Upper lobe of right lung (tissue), 1 donor: Measurements from ENCODE around the gene STX11. TPM values are rescaled to one million over a fixed set of nuclear protein-coding genes. Genes with fewer than 3 reads are reported as not detected.

Source experiments
- ATAC-seq: fragments of 200-7000 bp; cut with Tn5 transposase; one replicate; pipeline ENCODE4 v1.9.1; 2020; ENCODE audit warnings: mild to moderate bottlenecking, moderate library complexity
- DNase-seq: peaks from one replicate; pipeline ENCODE4 v3.0.0-alpha.2; 2020
- H3K27ac ChIP-seq: fragments of 200-600 bp; one replicate; pipeline ENCODE4 v1.8.0; 2022
- H3K27me3 ChIP-seq: fragments of 200-600 bp; one replicate; pipeline ENCODE4 v1.8.0; 2022; ENCODE audit warnings: mild to moderate bottlenecking
- H3K36me3 ChIP-seq: fragments of 200-600 bp; one replicate; pipeline ENCODE4 v1.8.0; 2022
- H3K4me1 ChIP-seq: fragments of 200-600 bp; one replicate; pipeline ENCODE4 v1.8.0; 2022
- H3K4me3 ChIP-seq: fragments of 200-600 bp; one replicate; pipeline ENCODE4 v1.8.0; 2022; ENCODE audit warnings: mild to moderate bottlenecking
- H3K9me3 ChIP-seq: fragments of 200-600 bp; one replicate; pipeline ENCODE4 v1.8.0; 2022
- CTCF ChIP-seq: fragments of 200-600 bp; IDR thresholded peaks from one replicate; pipeline ENCODE4 v1.8.0; 2022; ENCODE audit warnings: antibody characterized with exemption
- intact Hi-C: fragments of 100-400 bp; cut with DNase I; formaldehyde crosslinking; loops from one replicate; pipeline ENCODE4 v1.11.0; 2022
- total RNA-seq: library from RNA; stranded (reverse); fragmentation: NEBNext Ultra II Directional; extraction: Animal tissue kit (Norgen Biotek cat#: 25700); gene quantifications from one replicate; pipeline ENCODE4 v1.2.1, GENCODE V29; 2021
- donor health status: DM: no; HTN: yes; CAD: no; lungs with severe emphysema.

The STX11 gene
- total RNA-seq, 1 donor from 2014 or later, result 49.6 TPM

GRCh38 chr6:144149558-144149893, 791 bp upstream of the STX11 start:
- H3K4me1 ChIP-seq, result peaks cover 14% of the 10 kb centered on the region
- H3K9me3 ChIP-seq, result no peaks in the 10 kb centered on the region
- H3K27me3 ChIP-seq, result no peaks in the 10 kb centered on the region
- H3K4me3 ChIP-seq, result peak overlapping the region; percentile 70
- H3K27ac ChIP-seq, result peak overlapping the region; percentile 88
- no peak for ATAC-seq
- intact Hi-C loops, result no loop called here
- H3K36me3 ChIP-seq, result no peaks in the 10 kb centered on the region
- no peak for TF ChIP-seq CTCF
- DNase-seq, result peak; percentile 67

DNA sequence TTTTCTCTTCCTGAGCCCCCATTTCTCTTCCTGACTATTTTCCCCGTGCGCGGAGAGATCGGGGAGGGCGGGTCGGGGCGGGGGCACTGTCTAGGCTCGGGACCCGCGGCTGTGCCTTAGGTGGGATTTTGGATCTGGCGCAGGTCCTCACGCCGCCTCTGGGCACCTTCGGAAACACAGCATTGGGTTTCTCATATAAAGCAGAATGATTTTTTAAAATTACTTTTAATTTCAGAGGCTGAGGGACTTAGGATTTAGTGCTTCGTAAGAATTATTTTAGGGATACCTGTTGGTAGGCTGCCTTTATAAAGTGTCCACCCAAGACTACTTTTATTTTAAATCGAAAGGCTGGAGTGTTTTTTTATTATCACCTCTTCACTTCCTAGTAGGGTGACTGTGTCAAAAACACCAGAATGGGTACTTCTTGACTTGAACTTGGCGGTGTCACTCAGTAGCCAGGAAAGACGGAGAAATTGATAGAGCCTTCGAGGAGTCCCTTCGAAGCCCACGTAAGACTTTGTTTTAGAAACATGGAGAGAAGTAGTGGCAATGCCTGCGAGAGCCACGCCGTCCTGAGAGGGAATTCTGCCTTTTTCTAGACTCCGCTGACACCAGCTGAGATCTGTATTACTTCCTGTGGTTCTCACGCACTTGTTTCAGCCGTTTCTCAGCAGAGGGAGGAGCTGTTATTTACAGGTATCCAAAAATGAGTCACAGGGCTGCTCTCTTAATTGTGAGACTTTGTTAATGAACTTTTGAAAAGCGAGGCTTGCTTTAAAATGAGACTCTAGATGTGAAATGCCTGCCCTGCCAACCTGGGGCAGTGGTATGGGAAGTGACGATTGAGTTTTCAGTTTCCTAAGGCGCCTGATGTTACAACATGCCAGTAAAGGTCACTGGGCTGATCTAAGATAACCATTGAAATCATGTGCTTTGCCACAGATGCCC, 667 bp downstream of the STX11 start:
- ATAC-seq, result peak; percentile 58
- no peaks in the 10 kb centered on the region for H3K9me3 ChIP-seq
- peak overlapping the region; percentile 70 for H3K4me3 ChIP-seq
- H3K27me3 ChIP-seq, result no peaks in the 10 kb centered on the region
- H3K36me3 ChIP-seq, result no peaks in the 10 kb centered on the region
- H3K27ac ChIP-seq, result peak overlapping the region; percentile 88
- intact Hi-C loops, result no loop called here
- peaks cover 21% of the 10 kb centered on the region for H3K4me1 ChIP-seq
- TF ChIP-seq CTCF, result peak; percentile 46
- DNase-seq, result peak; percentile 77

GRCh38 chr6:144152334-144152900, 2.1 kb downstream of the STX11 start:
- H3K36me3 ChIP-seq, result no peaks in the 10 kb centered on the region
- H3K4me3 ChIP-seq, result peak overlapping the region; percentile 70
- peak overlapping the region; percentile 88 for H3K27ac ChIP-seq
- intact Hi-C loops, result no loop called here
- H3K27me3 ChIP-seq, result no peaks in the 10 kb centered on the region
- peaks cover 35% of the 10 kb centered on the region for H3K4me1 ChIP-seq
- peak; percentile 70 for DNase-seq
- H3K9me3 ChIP-seq, result no peaks in the 10 kb centered on the region
- no peak for ATAC-seq
- TF ChIP-seq CTCF, result no peak

GRCh38 chr6:144153260-144153659, 2.9 kb downstream of the STX11 start:
- DNase-seq (no peak), ATAC-seq (no peak)
- no peaks in the 10 kb centered on the region for H3K9me3 ChIP-seq
- H3K36me3 ChIP-seq, result no peaks in the 10 kb centered on the region
- no peak overlapping the region for H3K27ac ChIP-seq
- peak overlapping the region; percentile 8 for H3K4me3 ChIP-seq
- no peak for TF ChIP-seq CTCF
- peaks cover 43% of the 10 kb centered on the region for H3K4me1 ChIP-seq
- H3K27me3 ChIP-seq, result no peaks in the 10 kb centered on the region
- intact Hi-C loops, result no loop called here

DNA sequence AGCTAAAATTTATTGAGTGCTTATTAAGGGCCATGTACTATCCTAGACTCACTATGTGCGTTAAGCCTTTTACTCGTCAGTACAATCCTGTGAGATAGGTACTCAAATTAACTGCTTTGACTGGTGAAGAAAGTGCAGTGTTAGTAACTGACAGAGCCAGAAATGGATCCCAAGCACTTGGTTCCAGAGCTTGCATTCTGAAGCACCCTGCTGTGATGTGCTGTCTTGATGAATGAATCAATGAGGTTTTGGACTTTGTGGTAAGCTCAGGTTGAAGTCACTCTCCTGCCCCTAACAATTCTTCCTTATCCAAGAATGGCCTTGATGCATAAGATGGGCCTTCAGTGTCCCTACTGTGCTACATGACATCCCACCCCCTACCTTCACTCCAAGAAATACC, 3.7 kb downstream of the STX11 start:
- TF ChIP-seq CTCF, result no peak
- H3K4me1 ChIP-seq, result peaks cover 49% of the 10 kb centered on the region
- H3K4me3 ChIP-seq, result no peak overlapping the region
- no peak for DNase-seq
- H3K9me3 ChIP-seq, result no peaks in the 10 kb centered on the region
- H3K27ac ChIP-seq, result no peak overlapping the region
- H3K36me3 ChIP-seq, result no peaks in the 10 kb centered on the region
- no peaks in the 10 kb centered on the region for H3K27me3 ChIP-seq
- ATAC-seq, result no peak
- intact Hi-C loops, result no loop called here
